Stimulated activated CD4-positive, alpha-beta T cell treated with anti-CD3 and anti-CD28 coated beads, Interleukin-1b, Interleukin-23, amount 100 ng/mL, for 4 hours (primary cell): Measurements from ENCODE around the gene ZFPL1.

Experiments
- DNase-seq, 2 donors: peaks; one replicate each; pipeline ENCODE4 v3.0.0-alpha.2; 2020; ENCODE audit warnings: low read depth in 2 of 2

ZFPL1 gene

DNA sequence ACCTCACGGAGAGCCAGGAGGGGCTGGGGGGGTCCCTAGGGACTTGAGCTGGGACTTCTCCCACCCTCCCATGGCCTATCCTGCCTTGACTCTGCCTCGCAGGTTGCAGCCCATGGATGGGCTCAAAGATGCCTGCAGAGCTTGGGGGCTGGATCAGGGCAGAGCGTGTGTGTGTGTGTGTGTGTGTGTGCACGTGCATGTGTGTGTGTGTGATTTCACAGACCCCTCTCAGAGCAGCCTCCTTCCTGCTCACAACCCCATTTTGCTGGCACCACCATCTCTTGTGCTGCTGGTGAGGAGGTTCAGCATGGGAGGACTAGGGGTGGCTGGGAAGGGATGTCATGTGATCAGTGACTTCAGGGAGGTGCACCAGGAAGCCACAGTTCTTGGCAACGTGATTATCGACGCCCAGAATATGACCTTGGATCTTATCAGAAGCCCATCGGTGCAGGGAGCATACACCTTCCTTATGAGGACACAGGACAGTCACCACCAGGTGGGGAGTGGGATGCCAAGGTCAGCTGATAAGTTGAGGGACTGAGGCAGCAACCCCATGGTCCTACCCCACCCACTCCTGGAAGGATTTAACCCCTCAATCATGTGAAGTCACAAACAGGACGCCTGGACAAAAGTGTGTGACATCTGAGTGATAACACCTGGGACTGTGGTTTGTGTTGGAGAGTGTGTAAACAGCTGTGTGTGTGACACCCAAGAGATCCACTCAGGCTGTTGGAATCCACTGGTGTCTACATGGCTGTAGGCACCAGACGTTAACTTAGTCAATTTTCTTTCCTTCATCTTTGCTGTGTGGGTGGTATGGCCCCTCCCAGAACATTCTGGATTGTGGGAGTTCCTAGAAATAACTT, 23.8 kb upstream of the ZFPL1 start:
- DNase-seq, result no peak

DNA sequence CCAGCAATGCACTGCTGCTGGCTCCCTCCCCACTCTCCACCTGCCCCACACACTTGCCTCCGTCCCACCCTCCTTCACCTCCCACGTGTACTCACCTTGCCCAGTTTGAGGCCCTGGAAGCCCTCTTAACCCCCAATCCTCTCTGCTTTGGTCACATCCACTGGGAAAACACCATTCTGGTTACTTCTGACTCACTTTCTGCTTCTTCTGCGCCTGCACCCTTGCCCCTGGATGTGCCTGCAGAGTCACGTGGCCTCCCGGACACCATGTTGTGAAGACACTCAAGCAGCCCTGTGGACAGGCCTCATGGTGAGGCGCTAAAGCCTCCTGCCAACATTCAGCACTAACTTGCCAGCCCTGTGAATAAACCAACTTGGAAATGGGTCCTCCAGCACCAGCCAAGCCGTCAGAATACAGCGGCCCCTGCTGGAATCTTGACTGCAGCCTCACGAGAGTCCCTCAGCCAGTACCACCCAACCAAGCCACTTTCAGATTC, 23.1 kb upstream of the ZFPL1 start:
- DNase-seq, result no peak

DNA sequence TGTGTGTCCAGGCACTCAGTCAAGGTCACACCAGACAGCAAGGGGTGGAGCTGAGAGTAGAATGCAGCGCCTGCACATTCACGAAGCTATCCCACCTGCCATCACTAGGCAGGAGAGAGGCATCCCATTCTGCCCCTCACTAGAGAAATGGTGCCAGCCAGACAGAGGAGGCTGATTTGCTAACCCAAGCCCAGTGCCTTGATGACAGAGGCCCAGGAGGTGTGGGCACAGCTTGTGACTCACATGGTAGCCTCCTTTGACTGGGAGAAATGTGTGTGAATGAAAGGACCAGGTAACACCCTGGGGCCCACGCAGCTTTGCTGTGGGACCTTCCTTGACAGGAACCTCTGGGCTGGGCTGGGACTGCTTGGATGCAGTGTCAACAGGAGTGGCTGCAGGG, 20.5 kb upstream of the ZFPL1 start:
- no peak for DNase-seq

DNA sequence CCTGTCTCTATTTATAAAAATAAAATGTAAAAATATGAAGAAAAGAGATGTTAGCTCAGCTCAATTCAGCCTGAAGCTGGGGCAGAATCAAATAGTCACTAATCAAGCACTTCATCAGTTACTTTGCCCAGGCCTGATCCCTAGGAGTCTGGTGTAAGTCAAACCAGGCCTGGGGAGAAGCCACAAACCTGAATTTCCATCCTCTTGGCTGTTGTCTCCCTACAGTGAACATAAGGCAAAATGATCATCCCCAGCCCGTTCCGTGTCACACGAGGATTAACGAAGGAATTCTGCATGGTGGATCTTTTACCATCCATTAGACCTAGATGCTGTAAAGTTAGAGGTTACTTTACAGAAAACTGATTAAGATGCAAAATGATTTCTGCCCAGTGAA, 19.2 kb upstream of the ZFPL1 start:
- DNase-seq, result no peak

DNA sequence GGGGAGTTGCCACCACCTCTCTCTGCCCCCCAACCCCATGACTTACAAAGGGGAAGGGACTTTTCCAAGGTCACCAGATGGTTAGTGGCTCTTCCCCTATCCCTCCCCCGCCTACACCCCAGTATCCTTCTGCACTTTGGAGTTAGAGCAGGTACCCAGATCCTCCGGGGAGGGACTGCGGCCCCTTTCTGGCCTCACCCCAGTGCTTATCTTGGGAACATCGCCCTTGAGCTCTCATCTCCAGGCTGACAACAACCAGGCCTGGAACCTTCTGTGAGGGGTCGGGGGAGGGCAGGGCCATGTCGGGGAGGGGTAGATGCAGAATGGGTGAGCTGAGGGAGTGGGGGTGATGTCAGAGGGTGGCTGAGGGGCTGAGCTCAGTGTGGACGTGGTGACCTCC, 18.2 kb upstream of the ZFPL1 start:
- no peak for DNase-seq

DNA sequence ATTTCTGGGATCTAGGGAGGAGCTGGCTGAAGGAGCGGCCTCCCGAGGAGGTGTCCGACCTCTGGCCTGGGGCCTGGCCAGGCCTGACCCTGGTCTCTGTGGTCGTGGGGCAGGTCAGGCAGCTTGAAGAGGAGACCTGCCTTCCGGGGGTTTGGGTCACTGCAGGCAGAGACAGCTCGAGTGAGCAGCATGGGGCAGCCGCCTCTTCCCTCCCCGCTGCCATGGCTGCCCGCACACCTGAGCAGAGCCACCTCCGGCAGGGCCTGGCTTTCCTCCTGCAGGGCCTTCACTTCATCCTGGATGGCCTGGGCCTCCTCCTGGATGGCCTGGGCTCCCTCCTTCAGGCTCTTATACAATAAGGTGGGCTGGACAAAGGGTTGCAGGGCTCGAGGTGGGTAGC, 17.7 kb upstream of the ZFPL1 start:
- DNase-seq, result no peak

DNA sequence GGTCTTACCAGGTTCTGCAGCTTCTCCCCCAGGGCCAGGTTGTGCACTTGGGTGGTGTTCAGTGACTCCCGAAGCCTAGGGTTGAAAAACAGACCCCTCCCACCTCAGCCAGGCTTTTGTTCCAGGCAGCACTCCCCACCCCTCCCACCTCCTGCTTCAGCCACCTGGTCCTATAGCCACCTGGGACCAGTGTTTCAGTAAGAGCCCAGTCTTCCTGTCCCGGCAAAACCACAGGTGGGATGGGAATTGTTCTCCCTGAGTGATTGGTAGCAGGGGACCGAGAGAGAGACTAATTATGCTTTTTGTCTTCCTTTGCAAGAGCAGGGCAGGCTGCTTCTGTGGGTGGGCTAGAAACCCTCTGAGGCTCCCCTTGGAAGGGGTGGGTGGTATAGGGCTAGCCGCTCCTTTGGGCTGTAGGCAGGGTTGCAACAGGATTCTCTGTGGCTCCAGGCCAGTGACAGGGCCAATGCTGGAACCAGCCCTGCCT, 17.2 kb upstream of the ZFPL1 start:
- no peak for DNase-seq

DNA sequence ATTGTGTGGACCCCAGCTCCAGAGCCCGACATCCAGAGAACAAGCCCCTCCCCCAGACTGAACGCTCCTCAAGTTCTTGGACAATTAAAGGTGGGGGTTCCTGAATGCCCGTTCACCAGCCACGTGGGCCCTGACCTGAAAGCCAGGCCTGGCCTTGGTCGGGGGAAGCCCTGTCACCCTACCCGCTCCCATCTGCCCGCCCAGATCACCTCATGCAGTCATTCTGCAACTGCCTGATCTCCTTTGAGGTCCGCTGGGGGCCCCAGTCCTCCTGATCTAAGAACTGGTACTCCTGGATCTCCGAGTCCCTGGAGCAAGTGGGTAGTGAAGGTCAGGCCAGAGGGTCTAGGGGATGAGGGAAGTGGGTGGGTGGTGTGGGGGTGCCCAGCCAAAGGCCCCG, 16.6 kb upstream of the ZFPL1 start:
- no peak for DNase-seq

DNA sequence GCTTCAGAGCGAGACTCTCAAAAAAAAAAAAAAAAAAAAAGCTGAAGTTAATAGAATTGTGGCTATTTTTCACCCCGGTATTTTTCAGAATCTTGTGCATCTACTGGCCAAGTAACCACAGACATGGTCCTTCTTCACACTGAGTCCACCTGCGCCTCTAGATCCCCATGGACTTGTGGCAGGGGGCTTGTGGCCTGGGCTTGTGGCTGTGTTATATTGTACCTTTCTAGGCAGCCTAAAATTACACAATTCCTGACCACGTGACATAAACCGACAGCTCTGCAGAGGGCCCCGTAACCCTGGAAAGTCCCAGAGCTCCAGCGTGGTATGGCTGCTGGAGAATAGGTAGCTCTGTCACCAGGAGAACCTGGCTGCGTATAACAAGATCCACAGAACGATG, 14.8 kb upstream of the ZFPL1 start:
- no peak for DNase-seq

DNA sequence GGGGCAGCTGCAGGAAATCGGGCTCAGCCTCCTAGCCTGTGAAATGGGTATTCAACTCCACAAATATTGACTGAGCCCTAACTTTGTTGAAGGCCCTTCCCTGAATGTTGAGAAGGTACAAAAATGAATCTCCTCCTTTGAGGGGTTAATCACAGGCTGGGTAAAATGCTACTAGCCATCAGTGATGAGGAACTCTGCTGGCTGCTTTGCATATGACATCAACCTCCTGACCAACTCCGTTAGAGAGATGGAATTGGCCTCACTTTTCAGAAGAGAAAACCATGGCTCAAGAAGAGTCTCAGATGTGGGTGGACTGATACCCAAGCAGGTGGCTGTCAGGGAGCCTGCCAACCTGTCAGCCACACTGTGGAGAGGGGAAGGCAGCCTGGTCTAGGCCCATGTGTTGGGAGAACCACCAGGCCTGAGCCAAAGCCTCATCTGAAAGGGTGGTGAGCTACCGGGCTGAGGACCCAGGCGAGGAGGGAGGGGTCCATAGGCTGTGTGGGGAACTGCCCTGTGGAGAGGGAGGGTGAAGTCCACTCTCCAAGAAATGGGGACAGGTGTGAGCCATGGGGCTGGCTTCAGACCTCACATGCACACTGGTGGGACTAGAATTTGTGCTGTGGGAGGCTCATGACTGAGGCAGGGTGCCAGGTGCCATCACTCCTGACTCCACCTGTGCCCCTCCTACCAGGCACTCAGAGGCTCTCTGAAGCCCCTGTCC, 12.0 kb upstream of the ZFPL1 start:
- DNase-seq, result no peak

DNA sequence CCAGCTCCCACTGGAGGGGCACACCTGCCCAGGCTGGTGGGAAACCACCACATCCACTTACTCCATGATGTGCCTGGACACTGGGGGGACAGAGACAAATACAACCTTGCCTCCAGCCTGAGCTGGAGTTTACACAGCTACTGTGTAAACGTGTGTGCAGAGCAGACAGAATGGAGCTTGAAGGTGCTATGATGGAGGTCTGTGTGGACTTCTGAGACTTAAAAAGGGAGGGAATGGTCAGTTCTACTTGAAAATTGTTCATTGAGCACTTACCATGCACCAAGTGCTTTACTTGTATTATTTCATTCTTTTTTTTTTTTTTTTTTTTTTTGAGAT, 11.4 kb upstream of the ZFPL1 start:
- DNase-seq, result no peak

DNA sequence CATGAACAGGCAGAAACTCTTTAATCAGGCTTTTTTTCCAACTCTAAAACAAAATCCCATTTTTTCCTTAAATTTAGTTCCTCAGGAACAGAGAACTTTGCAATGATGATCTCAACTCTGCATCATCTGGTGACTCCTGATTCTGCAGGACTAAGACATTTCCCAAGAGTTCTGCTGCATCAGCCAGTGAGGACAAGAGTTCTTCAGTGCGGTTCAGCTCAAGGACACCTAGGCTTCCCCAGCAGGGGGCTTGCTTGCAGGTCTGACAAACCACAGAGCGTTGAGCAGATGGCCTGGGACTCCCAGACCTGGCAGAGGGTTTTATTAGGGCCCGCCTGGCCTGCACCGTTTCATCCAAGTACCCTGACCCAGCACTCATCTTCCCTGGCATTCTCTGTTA, 6.6 kb upstream of the ZFPL1 start:
- DNase-seq, result no peak

DNA sequence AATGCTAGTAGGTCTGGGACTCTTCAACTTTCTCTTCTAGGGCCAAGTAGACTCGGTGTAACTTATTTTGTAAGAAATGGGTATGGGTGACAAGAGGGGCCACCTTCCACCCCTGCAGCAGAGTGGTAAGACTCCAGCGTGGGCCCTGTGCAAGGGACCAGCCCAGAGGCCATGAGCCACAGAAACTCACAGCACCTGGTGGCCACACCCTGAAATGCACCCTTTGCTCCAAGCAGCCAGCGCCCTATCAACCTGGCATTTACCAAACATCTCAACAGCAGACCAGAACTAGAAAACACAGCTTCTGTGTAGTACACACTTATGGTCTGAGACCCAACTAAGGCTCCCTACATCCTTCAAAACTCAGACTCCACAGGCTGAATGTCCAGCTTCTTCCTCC, 5.9 kb upstream of the ZFPL1 start:
- DNase-seq, result peak; percentile 55 to 74

DNA sequence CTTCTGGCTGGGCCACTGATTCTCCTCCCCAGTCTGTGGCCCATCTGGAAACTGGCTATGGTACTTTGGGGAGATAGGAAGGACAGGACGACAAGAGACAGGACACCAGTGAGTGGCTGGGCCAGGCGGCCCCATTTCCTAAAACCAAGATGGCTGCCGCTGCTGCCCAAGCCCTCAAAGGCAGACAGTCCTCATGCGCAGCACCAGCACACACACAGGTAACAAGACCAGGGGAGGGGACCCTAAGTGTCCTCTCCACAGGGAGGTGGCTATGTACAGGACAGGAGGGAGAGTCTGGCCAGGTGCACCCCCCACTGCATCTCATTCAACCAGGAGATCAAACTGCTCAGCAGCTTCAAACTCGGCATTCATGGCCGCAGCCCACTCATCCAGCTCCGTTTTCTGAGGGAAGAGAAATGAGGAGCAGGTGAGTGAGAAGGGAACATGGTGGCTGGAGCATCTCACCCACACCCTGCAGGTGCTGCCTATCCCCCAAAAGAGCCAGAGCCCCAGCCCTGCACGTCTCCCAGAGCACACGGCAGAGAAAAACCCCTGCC, 5.2 kb upstream of the ZFPL1 start:
- no peak for DNase-seq

DNA sequence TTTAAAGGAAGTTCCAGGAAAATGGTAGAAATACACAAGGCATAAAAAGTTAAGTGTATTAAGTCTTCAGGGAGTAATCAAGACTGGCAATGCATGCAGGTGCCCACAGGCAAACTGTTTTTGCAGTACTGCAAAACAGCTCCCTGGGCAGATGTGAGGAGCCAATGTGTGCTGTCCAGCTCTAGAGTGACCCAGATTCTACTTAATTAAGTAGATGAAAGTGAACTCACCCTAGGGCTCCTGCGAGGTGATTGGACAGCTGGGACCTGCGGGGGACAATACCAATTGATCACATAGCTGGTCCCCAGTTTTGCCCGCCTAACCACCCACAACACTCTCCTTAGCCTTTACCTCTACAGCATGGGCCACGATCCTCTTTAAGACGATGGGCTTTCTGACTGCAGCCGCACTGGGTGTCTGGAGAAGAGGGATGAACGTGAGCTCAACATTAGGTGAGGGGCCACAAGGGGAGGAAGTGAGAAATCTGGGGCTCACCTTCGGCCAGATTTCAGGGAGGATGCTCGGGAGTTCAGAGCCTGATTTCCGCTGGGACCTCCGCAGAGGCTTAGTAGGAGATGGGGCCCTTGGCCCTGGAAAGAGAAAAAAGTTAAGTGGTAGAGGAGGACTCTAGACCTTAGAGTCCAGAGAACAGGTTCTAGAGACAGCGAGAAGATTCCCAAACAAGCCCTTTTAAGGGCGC, 738 bp upstream of the ZFPL1 start:
- DNase-seq, result no peak

DNA sequence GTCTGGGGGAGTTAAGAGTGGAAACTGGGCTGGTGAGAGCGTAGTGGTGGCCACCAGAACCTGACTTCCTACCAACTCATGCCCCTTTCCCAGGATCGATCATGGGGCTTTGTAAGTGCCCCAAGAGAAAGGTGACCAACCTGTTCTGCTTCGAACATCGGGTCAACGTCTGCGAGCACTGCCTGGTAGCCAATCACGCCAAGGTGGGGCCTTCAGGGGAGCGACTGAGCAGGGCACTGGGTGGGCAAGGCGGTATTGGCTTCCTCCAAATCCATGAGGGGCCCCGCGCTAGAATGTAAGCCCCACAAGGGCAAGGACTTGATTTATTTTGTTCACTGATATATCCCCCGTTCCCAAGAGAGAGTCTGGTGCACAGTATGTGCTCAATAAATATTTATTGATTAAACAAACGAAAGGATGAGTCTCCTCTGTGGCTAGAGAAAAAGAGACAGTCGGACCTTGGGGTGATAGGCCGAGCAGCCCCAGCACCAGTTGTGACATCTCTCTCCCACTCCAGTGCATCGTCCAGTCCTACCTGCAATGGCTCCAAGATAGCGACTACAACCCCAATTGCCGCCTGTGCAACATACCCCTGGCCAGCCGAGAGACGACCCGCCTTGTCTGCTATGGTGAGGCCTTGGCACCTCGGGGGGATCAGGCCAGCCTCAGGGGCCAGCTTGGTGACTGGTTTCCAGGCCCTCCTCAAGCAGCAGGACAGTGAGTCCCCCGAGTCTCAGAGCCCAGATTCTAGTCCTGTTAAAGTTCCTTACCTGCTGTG, 765 bp downstream of the ZFPL1 start:
- DNase-seq, result no peak

DNA sequence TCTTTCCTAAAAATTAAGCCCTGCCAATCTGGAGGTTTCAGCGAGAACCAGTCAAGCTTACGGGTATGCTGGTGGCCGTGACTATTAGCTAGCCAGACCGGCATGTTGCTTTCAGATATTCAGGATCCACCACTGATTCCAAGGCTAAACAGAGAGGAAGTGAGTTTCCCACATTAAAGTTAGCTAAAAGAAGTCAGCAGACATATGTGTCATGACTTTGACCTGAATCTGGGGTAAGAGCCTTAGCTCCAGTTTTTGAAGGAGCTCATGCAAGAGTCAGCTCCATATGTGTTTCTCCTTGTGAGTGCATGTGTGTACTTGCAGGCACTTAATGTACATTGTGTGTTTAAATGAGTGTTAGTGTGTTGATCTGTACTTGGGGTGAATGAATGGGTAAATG, 1.4 kb downstream of the ZFPL1 start:
- DNase-seq, result no peak

DNA sequence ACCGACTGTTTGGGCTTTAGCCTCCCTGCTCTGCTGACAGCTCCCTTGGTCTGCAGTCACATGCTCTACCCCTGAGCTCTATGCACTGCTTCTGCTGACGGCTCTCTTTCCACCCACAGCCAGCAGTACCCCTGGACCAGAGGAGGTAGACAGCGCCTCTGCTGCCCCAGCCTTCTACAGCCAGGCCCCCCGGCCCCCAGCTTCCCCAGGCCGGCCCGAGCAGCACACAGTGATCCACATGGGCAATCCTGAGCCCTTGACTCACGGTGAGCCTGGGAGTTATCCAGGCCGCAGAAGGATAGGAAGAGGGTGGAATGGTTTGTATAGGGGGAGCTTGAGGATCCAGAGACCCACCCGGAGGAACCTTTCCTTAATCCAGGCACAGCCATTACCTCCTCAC, 2.8 kb downstream of the ZFPL1 start:
- no peak for DNase-seq

DNA sequence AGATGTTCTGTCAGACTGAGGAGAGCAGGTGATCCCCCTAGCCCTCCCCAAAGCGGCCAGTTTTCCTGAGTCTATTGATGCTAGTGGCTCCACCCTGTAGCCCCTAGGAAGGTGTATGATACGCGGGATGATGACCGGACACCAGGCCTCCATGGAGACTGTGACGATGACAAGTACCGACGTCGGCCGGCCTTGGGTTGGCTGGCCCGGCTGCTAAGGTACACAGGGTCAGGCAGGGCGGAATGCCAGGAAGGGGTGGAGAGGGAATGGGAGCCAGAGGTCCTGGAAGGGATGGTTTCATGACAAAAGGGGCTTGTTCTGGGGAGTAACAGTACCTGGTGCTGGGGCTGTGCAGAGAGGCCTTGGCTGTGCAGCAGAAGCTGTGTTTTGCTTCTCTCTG, 3.2 kb downstream of the ZFPL1 start:
- DNase-seq, result no peak

DNA sequence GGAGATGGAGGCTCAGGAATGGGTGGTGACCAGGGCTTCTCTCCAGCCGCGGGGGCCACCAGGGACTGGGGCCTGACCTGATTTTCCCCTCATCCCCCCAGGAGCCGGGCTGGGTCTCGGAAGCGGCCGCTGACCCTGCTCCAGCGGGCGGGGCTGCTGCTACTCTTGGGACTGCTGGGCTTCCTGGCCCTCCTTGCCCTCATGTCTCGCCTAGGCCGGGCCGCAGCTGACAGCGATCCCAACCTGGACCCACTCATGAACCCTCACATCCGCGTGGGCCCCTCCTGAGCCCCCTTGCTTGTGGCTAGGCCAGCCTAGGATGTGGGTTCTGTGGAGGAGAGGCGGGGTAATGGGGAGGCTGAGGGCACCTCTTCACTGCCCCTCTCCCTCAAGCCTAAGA, 3.8 kb downstream of the ZFPL1 start:
- DNase-seq, result no peak

DNA sequence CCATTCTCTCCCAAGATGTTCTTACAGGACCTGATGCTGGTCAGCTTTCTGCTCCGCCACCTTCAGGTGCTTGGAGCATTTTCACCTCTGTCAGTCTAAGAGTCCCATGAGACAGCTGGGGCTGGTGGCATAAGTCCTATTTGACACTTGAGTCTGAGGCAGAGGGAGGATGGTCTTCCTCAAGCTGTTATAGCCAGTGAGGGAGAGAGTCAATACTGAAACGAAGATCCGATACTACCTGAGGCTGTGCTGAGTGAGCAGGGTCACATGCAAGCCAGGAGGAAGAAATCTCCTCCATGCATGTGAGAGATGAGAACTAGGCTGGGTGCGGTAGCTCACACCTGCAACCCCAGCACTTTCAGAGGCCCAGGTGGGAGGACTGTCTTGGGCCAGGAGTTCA, 5.6 kb downstream of the ZFPL1 start:
- DNase-seq, result no peak

DNA sequence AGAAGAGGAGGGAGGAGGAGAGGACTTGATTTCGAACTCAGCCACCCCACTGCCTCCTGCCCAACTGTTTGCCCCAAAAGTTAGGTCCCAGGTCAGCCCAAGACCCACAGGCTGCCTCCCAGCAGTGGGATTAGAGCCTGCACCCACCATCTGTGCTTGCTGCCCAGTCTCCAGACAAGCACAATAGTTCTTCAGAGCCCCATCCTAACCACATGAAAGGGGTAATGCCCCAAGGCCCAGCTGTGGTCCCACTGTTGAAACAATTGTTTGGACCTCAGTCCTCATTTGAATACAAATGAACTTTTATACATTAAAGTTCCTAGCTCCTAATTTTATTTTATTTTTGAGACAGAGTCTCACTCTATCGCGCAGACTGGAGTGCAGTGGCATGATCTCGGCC, 6.6 kb downstream of the ZFPL1 start:
- DNase-seq, result no peak
